Ishikawa (cell line): ENCODE data around the gene CYP4F22.
A peak's percentile ranks its signal among the peaks of the same experiment; 100 is the strongest.

ENCODE experiments used
- CEBPB ChIP-seq: IDR thresholded peaks from 2 replicates; pipeline ENCODE4 v1.6.1; 2012
- CREB1 ChIP-seq: IDR thresholded peaks from 2 replicates; pipeline ENCODE4 v1.6.1; 2012; ENCODE audit warnings: low read depth
- EGR1 ChIP-seq: IDR thresholded peaks from 2 replicates; pipeline ENCODE4 v1.6.1; 2012
- EP300 ChIP-seq: IDR thresholded peaks from 2 replicates; pipeline ENCODE4 v1.6.1; 2012; ENCODE audit warnings: borderline replicate concordance
- FOXM1 ChIP-seq: IDR thresholded peaks from 2 replicates; pipeline ENCODE4 v1.6.1; 2012; ENCODE audit warnings: low read depth, borderline replicate concordance
- MAX ChIP-seq: IDR thresholded peaks from 2 replicates; pipeline ENCODE4 v1.6.1; 2012
- NFIC ChIP-seq: IDR thresholded peaks from 2 replicates; pipeline ENCODE4 v1.6.1; 2012
- RAD21 ChIP-seq: IDR thresholded peaks from 2 replicates; pipeline ENCODE4 v1.6.1; 2012; ENCODE audit warnings: low read depth
- REST ChIP-seq: IDR thresholded peaks from 2 replicates; pipeline ENCODE4 v1.6.1; 2012; ENCODE audit warnings: low read depth, mild to moderate bottlenecking
- TAF1 ChIP-seq: IDR thresholded peaks from 2 replicates; pipeline ENCODE4 v1.6.1; 2012; ENCODE audit warnings: low read depth, mild to moderate bottlenecking
- TCF12 ChIP-seq: IDR thresholded peaks from 2 replicates; pipeline ENCODE4 v1.6.1; 2012; ENCODE audit warnings: low read depth
- TEAD4 ChIP-seq: IDR thresholded peaks from 2 replicates; pipeline ENCODE4 v1.6.1; 2012
- USF1 ChIP-seq: IDR thresholded peaks from 2 replicates; pipeline ENCODE4 v1.6.1; 2012
- YY1 ChIP-seq: IDR thresholded peaks from 2 replicates; pipeline ENCODE4 v1.6.1; 2012; ENCODE audit warnings: low read depth
- ZBTB7A ChIP-seq: IDR thresholded peaks from 2 replicates; pipeline ENCODE4 v1.6.1; 2012; ENCODE audit warnings: low read depth

CYP4F22 gene

GRCh38 chr19:15562145-15562544 is 53.8 kb downstream of the CYP4F22 start:
- TF ChIP-seq NFIC (no peak), CREB1 (no peak), TEAD4 (no peak), TAF1 (no peak), MAX (no peak), FOXM1 (no peak)

GRCh38 chr19:15562861-15563260 is 54.5 kb downstream of the CYP4F22 start:
- no peak for TF ChIP-seq EGR1
- TF ChIP-seq REST: no peak
- no peak for TF ChIP-seq ZBTB7A
- TF ChIP-seq TCF12: no peak
- no peak for TF ChIP-seq YY1
- TF ChIP-seq TEAD4: no peak
- no peak for TF ChIP-seq RAD21
- TF ChIP-seq EP300: no peak
- no peak for TF ChIP-seq FOXM1
- no peak for TF ChIP-seq MAX
- no peak for TF ChIP-seq CEBPB
- TF ChIP-seq TAF1: no peak
- TF ChIP-seq CREB1: no peak
- no peak for TF ChIP-seq USF1
- TF ChIP-seq NFIC: no peak

GRCh38 chr19:15563325-15563794 is 55.0 kb downstream of the CYP4F22 start:
- TF ChIP-seq NFIC (peak; percentile 82), EP300 (no peak), EGR1 (no peak), ZBTB7A (no peak)

GRCh38 chr19:15563931-15564330 is 55.6 kb downstream of the CYP4F22 start:
- TF ChIP-seq RAD21 (no peak), ZBTB7A (no peak), EGR1 (no peak), USF1 (no peak), TEAD4 (no peak)

- TF ChIP-seq MAX: no peak
- TF ChIP-seq REST: no peak
- no peak for TF ChIP-seq USF1
- no peak for TF ChIP-seq EP300
- TF ChIP-seq TEAD4: no peak
- no peak for TF ChIP-seq CREB1
- no peak for TF ChIP-seq CEBPB
- no peak for TF ChIP-seq FOXM1
- no peak for TF ChIP-seq ZBTB7A
- no peak for TF ChIP-seq NFIC
- no peak for TF ChIP-seq TCF12
- TF ChIP-seq RAD21: no peak
- TF ChIP-seq TAF1: no peak
- TF ChIP-seq YY1: no peak
- TF ChIP-seq EGR1: no peak
These were observed 56.3 kb downstream of the CYP4F22 start for GRCh38 chr19:15564534-15565168.

GRCh38 chr19:15570420-15570819 is 62.1 kb downstream of the CYP4F22 start:
- TF ChIP-seq FOXM1 (no peak), EGR1 (no peak), YY1 (no peak), REST (no peak), TCF12 (no peak), TEAD4 (no peak), CEBPB (no peak), EP300 (no peak), USF1 (no peak), NFIC (no peak), TAF1 (no peak)
